Frontal cortex (tissue), 4 donors: ENCODE data around the gene CRTC1. TPM values are rescaled to one million over a fixed set of nuclear protein-coding genes. Genes with fewer than 3 reads are reported as not detected.

ENCODE experiments used
- DNase-seq, 2 donors: peaks; one replicate each; pipeline ENCODE4 v3.0.0; 2012; ENCODE audit warnings: low spot score in 2 of 2
- FAIRE-seq: peaks from 2 replicates; lab custom pipeline; 2012; peaks lifted over from hg19 to GRCh38; lab: Jason Lieb, UNC
- total RNA-seq: library from RNA; depleted of rRNA; stranded (reverse); fragments of >200 nt; gene quantifications from one replicate; pipeline ENCODE4 v1.2.3, GENCODE V29; 2014
- donor health status: control.
- donor health status: control.
- donor health status: control.

The CRTC1 gene
- total RNA-seq, 1 donor from 2014 or later, result 7.3 TPM

DNA sequence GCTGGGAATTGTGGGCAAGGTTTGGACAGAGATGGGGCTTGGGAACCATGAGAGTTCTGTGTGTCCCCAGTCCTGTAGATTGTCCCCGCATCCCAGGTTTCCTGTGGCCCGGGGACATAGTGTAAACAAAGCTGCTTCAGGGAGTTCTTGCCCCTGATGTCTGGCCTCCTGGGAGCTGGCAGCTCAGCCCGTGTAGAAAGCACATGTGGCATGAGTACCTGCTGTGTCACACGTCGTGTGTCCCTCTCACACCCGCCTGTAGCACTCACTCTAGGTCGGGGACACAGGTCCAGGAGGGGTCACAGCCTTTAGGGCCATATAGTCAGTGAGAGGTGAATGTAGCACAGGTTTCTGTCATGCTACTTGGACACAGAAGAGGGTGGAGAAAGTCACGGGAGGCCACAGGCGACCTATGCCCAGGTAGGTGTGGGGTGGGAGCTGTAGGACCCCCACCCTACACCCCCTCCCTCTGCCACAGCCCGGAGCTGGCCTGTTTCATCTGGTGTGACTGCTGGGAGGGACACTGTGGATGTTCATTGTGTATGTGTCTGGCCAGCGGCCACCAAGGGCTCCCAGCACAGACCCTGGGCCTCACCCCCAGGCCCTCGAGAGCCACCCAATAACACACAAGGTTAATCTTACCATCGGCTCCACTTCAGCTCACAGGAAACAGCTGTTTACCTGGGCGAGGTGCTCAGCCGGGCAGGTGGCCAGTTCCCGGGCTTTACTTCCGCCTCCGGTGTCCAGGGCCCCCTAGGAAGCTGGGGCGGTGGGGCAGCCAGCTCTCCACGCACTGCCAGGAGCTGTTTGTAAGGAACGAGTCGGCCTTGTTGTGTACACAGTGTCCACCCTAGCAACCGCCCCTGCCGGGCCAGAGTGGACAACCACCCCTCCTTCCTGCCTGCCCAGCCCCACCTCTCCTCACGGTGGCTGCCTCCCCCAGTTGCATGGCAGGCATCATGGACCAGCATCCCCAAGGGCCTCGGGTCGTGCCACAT lies 57.9 kb downstream of the CRTC1 start:
- FAIRE-seq (no peak), DNase-seq (no peak)

DNA sequence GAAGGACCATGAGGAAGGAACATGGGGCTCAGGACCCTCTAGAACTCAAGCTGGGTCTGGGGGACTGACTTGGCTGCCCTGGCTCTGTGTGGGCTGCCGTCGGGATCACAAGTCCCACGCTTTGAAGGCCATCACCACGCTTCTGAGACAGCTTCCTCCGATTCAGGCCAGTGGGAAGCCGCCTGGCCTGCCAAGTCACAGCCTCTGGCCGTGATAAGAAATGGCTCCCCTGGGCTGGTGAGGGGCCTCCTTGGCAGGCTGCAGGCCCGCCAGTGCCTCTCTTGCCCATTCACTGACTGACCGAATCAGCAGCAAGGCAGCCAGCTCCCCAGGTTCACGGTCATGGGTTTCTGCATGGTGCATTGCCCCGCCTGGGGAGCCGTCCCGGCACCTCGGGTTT lies 58.8 kb downstream of the CRTC1 start:
- FAIRE-seq (no peak), DNase-seq (no peak)

DNA sequence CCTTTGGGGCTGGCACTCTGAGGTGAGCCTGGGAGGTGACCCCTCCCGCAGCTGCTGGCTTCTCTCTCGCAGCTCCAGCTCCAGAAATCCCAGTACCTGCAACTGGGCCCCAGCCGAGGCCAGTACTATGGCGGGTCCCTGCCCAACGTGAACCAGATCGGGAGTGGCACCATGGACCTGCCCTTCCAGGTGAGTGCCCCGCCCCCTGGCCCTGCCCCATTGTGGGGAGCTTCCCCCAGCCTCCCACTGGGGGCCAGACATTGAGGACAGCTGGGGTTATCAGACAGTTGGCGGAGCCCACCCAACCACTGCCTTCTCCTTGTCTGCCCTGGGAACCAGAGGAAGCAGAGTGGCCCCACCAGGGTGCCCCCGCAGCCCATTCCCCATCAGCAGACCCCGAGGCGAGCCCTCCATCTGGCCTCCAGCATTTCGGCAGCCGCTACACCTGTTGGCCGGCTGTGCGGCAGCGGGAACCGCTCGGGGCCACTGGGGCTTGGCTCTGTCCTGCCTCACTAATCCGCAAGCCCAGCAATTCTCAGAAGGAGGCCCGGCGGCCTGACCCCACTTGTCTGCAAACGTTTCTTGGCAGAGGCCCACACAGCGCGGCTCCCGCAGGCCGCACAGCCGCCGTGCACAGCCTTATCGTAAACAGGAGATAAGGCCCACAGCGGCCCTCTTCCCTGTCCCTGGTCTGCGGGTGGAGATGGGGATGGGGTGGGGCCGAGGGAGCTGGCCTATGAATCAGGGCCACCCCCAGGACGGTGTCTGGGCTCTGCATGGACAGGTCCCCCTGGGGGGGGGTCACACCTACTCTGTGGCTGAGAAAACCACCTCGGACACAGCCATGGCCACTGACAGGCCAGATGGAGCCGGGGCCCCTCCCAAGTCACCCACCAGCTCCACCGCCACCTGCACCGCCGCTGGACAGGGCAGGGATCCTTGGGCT lies 59.6 kb downstream of the CRTC1 start:
- DNase-seq, result no peak
- FAIRE-seq, result no peak

DNA sequence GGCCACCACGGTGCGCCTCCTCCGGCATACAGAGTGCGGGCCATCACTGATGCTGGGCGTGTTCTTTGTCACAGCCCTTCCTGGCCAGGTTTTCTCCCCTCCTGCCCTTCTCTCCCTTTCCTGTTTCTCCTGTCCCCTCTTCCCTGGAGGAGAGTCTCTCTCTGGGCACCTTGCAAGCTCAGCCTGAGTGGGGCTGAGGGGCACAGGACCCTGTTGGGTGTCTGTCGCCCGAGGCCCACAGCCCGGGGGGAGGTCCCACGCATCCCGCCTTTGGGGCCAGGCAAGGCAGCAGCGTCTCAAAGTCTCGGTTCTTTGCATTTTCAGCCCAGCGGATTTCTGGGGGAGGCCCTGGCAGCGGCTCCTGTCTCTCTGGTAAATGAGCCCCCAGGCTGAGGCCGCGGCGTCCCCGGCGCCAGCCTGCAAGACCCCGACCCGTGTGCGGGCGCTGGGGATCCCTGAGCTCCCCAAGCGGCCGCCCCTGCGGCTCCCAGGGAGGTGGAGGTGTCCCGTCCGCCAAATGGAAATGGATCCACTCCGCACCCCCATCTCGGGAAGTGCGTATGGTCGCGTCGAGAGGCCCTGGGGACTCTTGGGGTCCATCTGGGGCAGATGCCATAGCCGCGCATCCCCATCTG lies 60.4 kb downstream of the CRTC1 start:
- DNase-seq, result no peak

DNA sequence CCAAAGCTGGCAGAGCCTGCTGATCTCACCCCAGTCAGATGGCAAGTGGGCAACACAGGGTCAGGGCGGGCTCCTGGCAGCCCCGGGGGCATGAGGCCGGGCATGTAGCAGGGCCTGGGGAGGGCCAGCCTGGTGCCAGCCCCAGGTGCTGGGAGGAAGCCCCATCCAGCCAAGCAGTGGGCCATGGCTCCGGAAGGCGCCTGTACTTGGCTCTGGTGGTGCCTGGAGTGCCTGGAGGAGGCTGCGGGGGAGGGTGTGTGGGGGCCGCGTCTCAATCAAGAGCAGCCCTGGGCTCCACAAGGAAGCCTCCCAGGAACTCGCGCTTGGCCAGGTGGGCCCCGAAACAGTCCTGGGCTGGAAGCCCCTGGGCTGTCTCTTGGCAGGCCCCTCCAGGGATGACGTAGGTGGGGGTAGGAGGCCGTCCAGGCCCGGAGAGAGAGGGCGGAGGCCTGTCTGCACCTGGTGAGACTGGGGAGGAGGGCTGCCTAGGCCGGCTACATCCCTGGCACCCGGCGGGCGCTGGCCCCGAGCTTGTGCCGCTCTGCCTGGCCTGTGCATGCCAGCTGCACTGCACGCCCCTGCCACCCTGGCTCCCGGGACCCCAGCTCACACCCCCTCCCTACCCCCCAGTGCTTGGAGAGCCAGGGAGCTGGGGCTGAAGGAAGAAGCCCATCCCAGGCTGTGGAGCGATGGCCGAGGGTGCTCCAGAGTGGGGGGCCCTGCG lies 61.7 kb downstream of the CRTC1 start:
- FAIRE-seq, result no peak
- no peak for DNase-seq

More for the DNA sequence above, 60.4 kb downstream of the CRTC1 start:
- FAIRE-seq, result no peak

DNA sequence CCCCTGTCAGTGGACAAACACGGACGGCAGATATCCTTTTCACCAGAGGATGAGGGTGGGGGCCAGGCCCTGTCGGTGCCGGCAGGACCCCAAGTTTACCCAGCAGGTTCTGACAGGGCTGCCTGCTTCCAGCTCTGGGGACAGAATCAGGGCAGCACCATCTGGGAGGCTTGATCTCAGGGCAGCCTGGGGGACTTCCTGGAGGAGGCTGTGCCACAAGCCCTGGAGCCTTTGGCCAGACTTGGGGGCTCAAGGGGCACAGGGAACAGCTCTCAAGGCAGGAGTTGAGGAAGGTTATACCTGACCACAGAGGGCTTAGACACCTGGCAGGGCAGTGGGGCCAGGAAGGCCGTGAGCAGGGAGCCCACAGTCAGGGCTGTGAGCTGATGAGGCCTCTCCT lies 62.5 kb downstream of the CRTC1 start:
- FAIRE-seq (no peak), DNase-seq (no peak)

DNA sequence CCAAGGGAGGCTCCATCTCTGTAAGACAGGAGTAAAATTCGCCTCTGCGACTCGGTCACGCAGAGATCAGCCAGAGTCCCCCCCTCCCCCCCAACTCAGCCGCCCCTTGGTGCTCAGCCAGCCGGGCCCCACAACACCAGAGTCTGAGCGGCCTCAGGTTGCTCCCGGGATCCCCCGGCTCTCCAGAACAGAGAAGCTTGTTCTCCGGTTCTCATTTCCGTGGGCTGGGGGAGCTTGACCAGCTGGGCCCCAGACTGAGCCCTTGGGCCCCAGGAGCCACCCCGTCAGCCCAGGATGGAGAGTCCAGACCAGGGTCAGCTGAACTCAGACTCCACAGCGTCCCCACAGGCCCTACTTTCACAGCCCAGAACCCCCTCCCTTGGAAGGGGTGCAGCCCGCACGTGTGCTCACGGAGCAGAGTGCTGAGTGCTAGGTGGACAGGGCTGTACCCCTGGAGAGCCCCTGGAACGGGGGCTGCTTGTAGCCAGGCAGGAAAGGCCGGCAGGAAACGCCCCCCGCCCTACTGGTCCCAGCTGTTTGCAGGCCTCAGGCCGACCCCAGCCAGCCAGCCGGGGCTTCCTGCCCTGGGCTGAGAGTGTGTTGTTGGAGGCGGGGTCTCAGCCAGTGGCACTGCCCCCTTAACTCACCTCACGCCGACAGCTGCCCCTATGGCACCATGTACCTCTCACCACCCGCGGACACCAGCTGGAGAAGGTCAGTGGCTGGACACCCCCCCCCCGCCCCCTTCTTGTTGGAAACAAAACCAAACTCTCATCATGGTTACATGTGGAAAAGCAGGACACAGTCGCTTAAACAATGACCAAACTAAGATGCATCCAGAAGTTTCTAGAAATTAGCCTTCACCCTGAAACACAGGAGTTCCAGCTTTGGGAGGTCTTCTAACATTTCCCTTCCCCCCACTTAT lies 63.2 kb downstream of the CRTC1 start:
- DNase-seq, result no peak
- no peak for FAIRE-seq

DNA sequence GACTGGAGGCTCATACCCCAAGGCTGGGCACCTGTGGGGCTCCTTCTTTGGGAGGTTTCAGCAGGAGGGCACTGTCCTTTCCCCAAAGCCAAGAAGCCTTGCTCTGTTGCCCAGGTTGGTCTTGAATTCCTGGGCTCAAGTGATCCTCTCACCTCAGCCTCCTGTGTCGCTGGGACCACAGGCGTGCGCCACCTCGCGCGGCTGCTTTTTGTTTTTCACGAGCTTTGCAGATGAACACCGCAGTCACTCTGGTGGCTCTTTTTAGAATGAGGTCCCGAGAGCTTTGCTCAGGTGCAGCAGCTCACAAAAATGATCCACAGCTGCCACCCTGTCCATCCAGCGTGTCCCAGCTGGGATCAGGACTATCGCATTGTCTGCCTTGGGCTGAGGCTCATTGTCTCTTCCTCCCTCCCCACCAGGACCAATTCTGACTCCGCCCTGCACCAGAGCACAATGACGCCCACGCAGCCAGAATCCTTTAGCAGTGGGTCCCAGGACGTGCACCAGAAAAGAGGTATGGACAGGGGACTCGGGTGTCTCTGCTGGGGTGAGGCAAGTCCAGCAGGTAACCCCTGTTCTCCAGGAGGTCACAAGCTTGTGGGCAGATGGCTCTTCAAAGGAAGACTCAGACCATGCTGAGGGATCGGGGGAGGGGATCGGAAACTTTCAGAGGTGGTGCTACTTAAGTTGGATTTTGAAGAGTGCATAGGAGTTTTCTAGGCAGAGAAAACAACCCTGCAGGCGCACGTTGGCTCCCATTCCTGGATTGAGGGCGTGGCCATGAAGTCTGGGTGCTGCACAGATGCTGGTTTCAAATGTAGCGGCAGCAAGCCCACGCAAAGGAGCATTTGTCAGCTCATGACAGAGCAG lies 66.1 kb downstream of the CRTC1 start:
- FAIRE-seq, result no peak
- DNase-seq, result no peak

DNA sequence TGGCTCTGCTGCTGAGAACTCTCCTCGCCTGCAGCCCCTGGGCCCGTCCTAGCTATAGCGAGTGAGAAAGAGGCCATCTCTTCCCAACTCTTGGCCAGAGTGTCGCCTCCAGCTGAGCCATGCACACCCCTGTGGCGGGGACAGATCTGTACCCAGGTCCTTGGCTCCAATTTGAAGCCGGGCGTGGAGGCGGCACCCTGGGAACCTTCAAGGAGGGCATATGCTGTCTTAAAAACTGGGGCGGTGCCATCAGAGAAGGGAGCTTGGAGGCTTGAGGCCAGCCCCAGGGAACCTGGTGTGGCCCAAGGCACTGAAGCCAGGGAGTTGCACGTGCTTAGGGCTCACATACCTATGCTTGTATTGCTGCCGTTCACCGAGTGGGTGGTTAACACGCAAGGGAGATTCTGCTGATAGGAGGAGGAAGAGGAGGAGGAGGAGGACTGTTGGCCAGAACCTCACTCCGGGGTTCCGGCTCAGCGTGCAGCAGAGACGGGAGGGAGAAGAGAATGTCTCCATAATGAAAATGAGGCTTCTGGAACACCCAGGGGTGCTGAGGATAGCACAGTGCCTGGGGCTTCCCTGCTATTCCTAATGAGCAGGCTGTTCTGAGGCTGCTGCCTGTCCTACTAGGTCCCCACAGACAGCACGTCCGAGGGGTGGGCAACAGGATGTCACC lies 67.0 kb downstream of the CRTC1 start:
- FAIRE-seq (no peak), DNase-seq (no peak)

DNA sequence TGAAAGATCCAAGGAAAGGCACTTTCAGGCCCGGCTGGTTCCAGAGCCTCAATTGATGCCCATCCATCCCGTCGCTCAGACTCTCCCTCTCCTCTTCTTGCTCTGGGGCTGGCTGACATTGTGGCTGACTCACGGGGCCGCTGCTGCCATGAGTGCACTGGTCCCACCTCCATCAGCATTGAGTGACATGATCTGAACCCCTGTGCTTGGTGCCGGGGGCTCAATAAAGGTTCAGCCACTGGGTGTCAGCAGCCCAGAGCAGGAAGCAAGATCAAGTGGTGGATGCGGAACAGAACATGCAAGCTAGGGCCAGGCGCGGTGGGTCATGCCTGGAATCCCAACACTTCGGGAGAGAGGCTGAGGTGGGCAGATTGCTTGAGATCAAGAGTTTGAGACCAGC lies 68.1 kb downstream of the CRTC1 start:
- DNase-seq (no peak), FAIRE-seq (no peak)

DNA sequence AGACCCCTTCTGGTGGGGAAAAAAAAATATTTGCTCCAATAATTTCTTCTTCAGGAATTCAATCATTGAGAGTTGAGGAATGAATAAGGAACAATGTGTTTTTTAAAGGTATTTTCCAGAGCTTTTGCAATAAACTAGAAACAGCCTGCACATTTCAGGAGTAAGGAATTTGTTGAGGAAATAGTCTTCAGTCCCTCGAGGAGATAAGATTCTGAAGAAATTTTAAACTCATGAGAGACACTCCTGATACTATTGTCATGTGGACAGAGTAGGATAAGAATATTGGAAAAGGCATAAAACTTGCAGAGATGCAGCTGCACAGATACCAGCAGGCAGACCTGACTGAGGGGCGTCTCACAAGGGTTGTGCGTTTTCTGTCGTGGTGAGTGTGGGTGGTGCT lies 71.0 kb downstream of the CRTC1 start:
- FAIRE-seq, result no peak
- DNase-seq, result no peak

DNA sequence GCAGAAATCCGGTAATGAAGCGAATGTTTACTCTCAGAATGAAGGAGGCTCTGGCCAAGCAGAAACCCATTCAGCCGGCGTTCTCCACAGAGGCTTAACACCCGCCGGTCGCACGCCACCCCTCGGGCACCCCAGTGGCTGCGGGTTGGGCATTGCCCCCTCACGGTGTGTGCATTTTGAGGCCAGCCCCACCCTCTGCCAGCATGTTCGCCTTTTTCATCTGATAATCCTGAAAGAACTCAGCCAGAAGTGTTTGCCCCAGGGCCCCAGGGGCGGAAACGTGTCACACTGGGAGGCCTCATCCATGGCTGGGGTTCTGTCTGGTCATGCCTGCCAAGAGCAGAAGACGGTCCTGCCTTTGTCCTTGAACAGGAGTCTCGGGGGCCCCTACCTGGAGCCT lies 73.4 kb downstream of the CRTC1 start:
- FAIRE-seq (no peak), DNase-seq (no peak)

DNA sequence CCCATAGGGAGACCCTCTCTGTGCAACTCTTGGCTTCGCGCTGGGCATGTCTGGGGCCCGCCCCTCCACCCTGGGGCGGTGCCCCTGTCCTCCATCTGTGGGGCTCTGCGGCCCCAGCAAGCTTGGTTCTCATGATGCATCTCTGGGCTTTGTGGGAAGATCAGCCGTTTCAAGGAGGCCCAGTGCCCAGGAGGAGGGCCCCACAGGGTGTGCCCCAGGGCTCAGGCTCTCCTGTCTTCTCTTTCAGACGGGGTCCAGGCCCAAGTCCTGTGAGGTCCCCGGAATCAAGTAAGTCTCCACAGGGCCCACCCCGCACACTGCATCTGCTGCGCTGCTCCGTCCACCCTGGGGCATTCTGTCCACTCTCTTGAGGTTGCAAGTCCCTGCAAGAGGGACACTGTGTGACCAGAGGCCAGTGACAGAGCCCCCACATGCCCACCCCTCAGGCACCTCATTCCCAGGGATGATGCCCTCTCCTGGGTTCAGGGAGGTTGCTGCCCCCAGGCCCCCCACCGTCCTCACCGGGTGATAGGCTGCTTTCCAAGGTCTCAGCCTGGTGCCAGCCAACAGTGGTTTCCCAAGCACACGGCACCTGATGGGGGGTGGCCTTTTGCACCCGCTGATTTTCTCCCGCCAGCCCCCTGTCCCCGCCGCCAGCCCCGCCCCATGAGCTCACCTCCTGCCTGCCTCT lies 76.0 kb downstream of the CRTC1 start:
- DNase-seq, result no peak
- FAIRE-seq, result no peak

DNA sequence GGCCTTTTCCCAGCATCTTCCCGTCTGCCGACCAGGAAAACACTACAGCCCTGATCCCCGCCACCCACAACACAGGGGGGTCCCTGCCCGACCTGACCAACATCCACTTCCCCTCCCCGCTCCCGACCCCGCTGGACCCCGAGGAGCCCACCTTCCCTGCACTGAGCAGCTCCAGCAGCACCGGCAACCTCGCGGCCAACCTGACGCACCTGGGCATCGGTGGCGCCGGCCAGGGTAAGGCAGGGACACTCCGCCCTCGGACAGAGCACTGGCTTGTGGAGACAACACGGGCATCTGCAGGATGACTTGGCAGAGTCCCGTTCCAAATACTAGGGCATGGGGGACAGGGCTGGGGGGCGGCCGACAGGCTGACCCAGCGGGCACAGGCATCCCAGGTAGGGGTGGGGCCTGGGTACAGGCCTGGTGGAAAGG lies 76.5 kb downstream of the CRTC1 start:
- DNase-seq (no peak), FAIRE-seq (no peak)

DNA sequence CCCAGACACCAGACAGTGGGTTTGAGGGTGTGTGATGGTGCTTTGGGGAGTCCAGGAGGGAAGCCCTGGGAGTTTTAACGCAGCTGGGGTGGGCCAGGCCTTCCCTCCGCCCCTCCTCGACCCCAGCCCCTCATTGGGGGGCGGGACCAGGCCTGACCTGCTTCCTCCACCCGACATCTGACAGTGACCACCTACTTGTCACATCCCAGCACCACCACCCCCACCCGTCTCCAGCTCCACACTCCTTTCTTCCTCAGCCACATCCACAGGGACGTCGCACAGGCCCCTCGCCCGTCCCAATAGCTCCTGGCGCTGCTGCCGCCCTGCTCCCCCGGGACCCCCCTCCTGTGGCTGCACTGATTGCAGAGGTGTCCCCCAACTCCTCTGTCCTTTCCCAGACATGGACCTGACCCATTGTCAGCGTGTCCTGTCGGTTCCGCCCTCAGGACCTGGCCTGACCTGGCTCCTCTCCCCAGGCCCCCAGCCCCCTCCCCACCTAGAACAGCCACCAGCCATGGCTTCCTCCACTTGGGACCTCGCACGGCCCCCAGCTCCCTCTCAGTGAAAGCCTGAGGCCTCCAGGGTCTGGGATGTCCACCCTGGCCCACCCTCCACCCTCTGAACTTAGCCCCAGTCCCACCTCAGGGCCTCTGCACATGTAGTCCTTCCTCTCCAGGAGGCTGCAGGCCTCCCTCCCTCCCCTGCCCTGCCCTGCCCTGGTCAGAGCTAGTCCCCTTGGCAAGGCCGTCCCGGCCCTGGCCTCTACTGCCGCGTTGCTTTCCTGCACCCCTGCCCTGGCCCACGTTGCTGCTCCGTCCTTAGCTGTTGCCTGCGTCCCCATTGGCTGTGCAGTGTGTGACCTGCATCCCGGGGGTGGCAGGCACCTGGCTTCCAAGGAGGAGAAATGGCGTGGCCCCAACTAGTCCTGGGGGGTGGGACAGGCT lies 77.2 kb downstream of the CRTC1 start:
- DNase-seq, result no peak
- FAIRE-seq, result no peak
